ENCODE data around the gene DZIP1. TPM values are rescaled to one million over a fixed set of nuclear protein-coding genes. Genes with fewer than 3 reads are reported as not detected.

The DZIP1 gene
- total and polyA plus RNA-seq, 2 of the 8 experiments (the other 6 are each of a cell fraction or from before 2014, with no cell fraction given) = 7.6 to 24.6 TPM

DNA sequence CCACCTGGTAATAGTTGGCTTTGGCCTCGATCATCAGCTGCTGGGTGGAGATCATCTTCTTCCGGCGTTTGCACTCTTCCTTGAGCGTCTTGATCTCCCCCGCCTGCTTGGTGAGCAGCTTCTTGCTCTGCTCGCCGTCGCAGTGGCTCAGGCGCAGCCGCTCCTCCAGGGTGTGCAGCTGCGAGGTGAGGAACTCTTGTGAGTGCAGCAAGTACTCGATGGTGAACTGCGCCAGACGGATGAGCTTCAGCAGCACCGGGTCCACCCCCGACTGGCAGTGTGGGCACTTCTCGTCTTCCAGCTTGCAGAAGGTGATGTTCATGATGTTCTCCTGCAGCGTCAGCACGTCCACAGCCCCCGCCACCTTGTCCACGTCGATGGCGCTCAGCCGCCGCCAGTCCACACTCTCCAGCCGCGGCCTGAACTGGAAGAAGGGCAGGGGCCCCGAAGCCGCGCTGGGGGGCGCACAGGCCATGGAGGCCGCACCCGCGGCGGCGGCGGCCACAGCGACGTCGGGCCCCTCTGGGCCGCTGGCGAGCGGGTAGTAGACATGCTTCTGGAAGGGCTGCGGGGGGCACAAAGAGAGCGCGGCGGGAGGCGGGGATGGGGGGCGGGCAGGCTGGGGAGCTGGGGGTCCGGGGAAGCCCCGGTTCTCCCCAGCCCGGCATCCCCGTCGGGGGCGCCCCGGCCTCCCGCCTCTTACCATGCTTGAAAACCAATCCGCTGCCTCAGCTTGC lies 3.0 kb downstream of the DZIP1 start:
- FAIRE-seq (no peak), DNase-seq (ENCODE audit: low read depth in 1 of 2, low spot score in 2 of 2) (peak in 1 of 2 experiments; percentile 63)
- H3K14ac ChIP-seq (ENCODE audit: insufficient read length) = no peak overlapping the region
- no peak overlapping the region for H2BK12ac ChIP-seq (ENCODE audit: low read depth, low read length)
- H3K56ac ChIP-seq (replicated peaks; ENCODE audit: insufficient read length, low read depth, low read length) = no peak overlapping the region
- TF ChIP-seq FOSL1 (IDR thresholded peaks at IDR 0.05; ENCODE audit: insufficient read depth, low read depth, low read length) = no peak
- no peak for TF ChIP-seq YY1 (IDR thresholded peaks at IDR 0.05; ENCODE audit: low read depth, low read length)
- TF ChIP-seq KDM4A (IDR thresholded peaks at IDR 0.05; ENCODE audit: low read depth, low read length, severe bottlenecking) = peak; percentile 36
- TF ChIP-seq CEBPB (IDR thresholded peaks at IDR 0.05; ENCODE audit: low read depth, low read length) = no peak
- TF ChIP-seq TBP (IDR thresholded peaks at IDR 0.05; ENCODE audit: low read depth, low read length) = 0 out of 2 replicates have a peak, but pooled peaks have one; percentile 7
- TF ChIP-seq, protein P1, sequence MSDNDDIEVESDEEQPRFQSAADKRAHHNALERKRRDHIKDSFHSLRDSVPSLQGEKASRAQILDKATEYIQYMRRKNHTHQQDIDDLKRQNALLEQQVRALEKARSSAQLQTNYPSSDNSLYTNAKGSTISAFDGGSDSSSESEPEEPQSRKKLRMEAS (IDR thresholded peaks at IDR 0.05) = peak; percentile 24; the same call in 1 of the 2 replicates
- peak; percentile 66 for TF ChIP-seq ASH2L (IDR thresholded peaks at IDR 0.05; ENCODE audit: low read length)
- peak in 1 of 2 experiments; percentile 29; a peak in 1 of 3 replicates for TF ChIP-seq POLR2A (IDR thresholded peaks at IDR 0.05; ENCODE audit: control extremely low read depth in 1 of 2, low read depth in 2 of 2, low read length in 2 of 2)
- H2BK5ac ChIP-seq (ENCODE audit: low read depth, low read length) = no peak overlapping the region
- H3K36me3 ChIP-seq (ENCODE audit: control insufficient read depth in 2 of 4, insufficient read depth in 4 of 4, low read length in 3 of 4) = peaks cover 0 to 15% (median 2%) of the 10 kb centered on the region in 4 experiments; a peak in 2 of 8 replicates
- H3K4me2 ChIP-seq (ENCODE audit: insufficient read depth in 1 of 2, low read depth in 2 of 2, low read length in 2 of 2) = peak overlapping the region; percentile 72 to 94
- no peak overlapping the region for H3K27ac ChIP-seq (ENCODE audit: low read depth, low read length)
- H2AK5ac ChIP-seq (ENCODE audit: low read depth, low read length) = no peak overlapping the region
- peak overlapping the region; percentile 82; the same call in 1 of the 2 replicates for H2AFZ ChIP-seq (ENCODE audit: low read length)
- H4K5ac ChIP-seq (ENCODE audit: insufficient read length, low read depth, low read length) = no peak overlapping the region
- peaks cover 9% of the 10 kb centered on the region for H3K23me2 ChIP-seq (ENCODE audit: low read depth, low read length)
- 43% methylated on average over 32 of the region's 58 CpGs; no CpG with 5 or more reads in 1 of the 2 experiments for WGBS, 2 experiments (ENCODE audit: extremely low coverage in 1 of 2, insufficient coverage in 1 of 2, insufficient read length in 1 of 2, insufficient replicate concordance in 2 of 2, low coverage in 1 of 2, low lambda C conversion rate in 2 of 2, missing lambda C conversion rate in 1 of 2)
- no peak overlapping the region; the same call in 1 of the 2 replicates for H3K18ac ChIP-seq (ENCODE audit: extremely low read depth, low read length)
- no peak overlapping the region for H4K91ac ChIP-seq (replicated peaks; ENCODE audit: insufficient read length, low read length)
- POLR2A ChIA-PET (ENCODE audit: partially characterized antibody) = interaction anchor here (1.0 to 1.8 kb wide), 3 partner anchors 9 to 16 kb away, joined by 3 to 5 read pairs (median 3); no protein-coding TSS in a partner anchor
- H4K20me1 ChIP-seq (replicated peaks in 1 of 2; ENCODE audit: control insufficient read depth in 1 of 2, insufficient read depth in 2 of 2, low read length in 2 of 2) = peaks cover 2 to 3% of the 10 kb centered on the region in 2 experiments
- H3K27me3 ChIP-seq (replicated peaks in 1 of 4; ENCODE audit: control insufficient read depth in 3 of 4, extremely low read depth in 1 of 4, insufficient read depth in 3 of 4, low read length in 3 of 4) = no peaks in the 10 kb centered on the region; a peak in 1 of 7 replicates
- no peak overlapping the region for H2BK20ac ChIP-seq (ENCODE audit: low read length)
- CTCF ChIA-PET (ENCODE audit: partially characterized antibody) = interaction anchor here (1.1 to 1.5 kb wide), 5 partner anchors 17 to 192 kb away, joined by 3 to 5 read pairs (median 3); no protein-coding TSS in a partner anchor
- H3K4me1 ChIP-seq (replicated peaks in 1 of 4; ENCODE audit: control insufficient read depth in 3 of 4, insufficient read depth in 4 of 4, low read length in 3 of 4) = peaks cover 3 to 17% (median 7%) of the 10 kb centered on the region in 4 experiments; a peak in 6 of 7 replicates
- no peak overlapping the region for H2BK15ac ChIP-seq (ENCODE audit: low read length)
- 0 out of 2 replicates have a peak, but pooled peaks cover 2% of the 10 kb centered on the region for H3K79me1 ChIP-seq (ENCODE audit: low read depth, low read length)
- H3K9ac ChIP-seq (replicated peaks in 1 of 4; ENCODE audit: extremely low read depth in 1 of 4, low read depth in 3 of 4, low read length in 3 of 4) = peak overlapping the region in 2 of 4 experiments; percentile 21 to 52; a peak in 3 of 7 replicates
- H3K23ac ChIP-seq (ENCODE audit: insufficient read length) = no peak overlapping the region
- peak overlapping the region; percentile 94 for H4K8ac ChIP-seq (ENCODE audit: extremely low read depth, insufficient read depth, low read length)
- no peak overlapping the region for H2BK120ac ChIP-seq (replicated peaks; ENCODE audit: low read depth, low read length)
- H3K9me3 ChIP-seq (ENCODE audit: insufficient read depth in 2 of 2, low read depth in 1 of 2, low read length in 1 of 2) = no peaks in the 10 kb centered on the region
- H3K79me2 ChIP-seq (ENCODE audit: control insufficient read depth in 1 of 2, insufficient read depth in 2 of 2, low read length in 2 of 2) = no peaks in the 10 kb centered on the region
- peak overlapping the region; percentile 44 for H3K4ac ChIP-seq (replicated peaks; ENCODE audit: insufficient read length, low read depth, low read length)
- peak overlapping the region; percentile 25 to 84 (median 44) for H3K4me3 ChIP-seq (ENCODE audit: extremely low read depth in 1 of 4, insufficient read depth in 2 of 4, low read depth in 3 of 4, low read length in 4 of 4)

Measured in H1 (cell line).